B cell (primary cell): Measurements from ENCODE around the gene NPHS1.

ENCODE experiments used
- EZH2 ChIP-seq: IDR thresholded peaks from 2 replicates; pipeline ENCODE4 v1.6.1; 2012; ENCODE audit warnings: borderline replicate concordance, low read depth, mild to moderate bottlenecking, moderate library complexity, low read length; ENCODE audit not compliant: insufficient read depth, poor library complexity, severe bottlenecking
- TF ChIP-seq, protein P1 (sequence below): fragments of 200-600 bp; IDR thresholded peaks from one replicate; pipeline ENCODE4 v1.8.0; 2022; ENCODE audit warnings: antibody characterized with exemption, mild to moderate bottlenecking

DNA sequence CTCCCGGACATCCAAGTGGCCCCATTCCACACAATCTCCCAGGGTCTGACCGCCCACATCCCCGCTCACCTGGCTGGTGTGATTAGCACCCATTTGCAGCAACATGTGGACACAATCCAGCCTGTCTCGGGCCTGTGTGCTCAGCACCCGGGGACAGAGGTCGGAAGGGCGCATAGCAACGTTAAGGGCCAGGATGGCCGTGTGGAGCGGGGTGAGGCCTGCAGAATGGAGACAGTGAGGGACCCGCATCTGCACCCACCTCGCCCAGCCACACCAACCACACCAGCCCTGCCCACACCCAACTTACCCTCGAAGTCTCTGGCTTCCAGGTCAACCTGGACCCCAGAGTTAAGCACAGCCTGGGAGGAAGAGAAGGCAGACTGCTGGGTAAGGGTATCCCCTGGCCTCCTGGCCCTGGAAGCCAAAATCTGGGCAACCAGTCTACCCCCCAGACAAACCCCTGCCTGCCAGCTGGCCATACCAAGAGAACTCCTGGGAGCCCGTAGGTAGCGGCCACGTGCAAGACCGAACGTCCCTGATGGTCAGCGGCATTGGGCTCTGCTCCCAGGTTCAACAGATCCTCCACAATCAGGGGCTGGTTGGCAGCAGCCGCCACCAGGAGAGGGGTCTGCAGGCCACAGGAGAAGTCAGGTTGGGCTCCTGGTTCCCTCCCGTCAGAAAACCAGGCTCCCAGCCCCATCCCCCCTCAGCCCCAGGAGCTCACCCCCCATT, 43.8 kb upstream of the NPHS1 start:
- no peak for TF ChIP-seq EZH2
- TF ChIP-seq, protein P1, sequence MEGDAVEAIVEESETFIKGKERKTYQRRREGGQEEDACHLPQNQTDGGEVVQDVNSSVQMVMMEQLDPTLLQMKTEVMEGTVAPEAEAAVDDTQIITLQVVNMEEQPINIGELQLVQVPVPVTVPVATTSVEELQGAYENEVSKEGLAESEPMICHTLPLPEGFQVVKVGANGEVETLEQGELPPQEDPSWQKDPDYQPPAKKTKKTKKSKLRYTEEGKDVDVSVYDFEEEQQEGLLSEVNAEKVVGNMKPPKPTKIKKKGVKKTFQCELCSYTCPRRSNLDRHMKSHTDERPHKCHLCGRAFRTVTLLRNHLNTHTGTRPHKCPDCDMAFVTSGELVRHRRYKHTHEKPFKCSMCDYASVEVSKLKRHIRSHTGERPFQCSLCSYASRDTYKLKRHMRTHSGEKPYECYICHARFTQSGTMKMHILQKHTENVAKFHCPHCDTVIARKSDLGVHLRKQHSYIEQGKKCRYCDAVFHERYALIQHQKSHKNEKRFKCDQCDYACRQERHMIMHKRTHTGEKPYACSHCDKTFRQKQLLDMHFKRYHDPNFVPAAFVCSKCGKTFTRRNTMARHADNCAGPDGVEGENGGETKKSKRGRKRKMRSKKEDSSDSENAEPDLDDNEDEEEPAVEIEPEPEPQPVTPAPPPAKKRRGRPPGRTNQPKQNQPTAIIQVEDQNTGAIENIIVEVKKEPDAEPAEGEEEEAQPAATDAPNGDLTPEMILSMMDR = no peak
